H1 (cell line): ENCODE measurements around the gene FAS. TPM values are rescaled to one million over a fixed set of nuclear protein-coding genes. Genes with fewer than 3 reads are reported as not detected.

Source experiments
- CTCF ChIA-PET: fragments of 300-600 bp; sonication (Branson Sonifier 250); formaldehyde crosslinking; loops from one replicate; lab custom pipeline; 2021; ENCODE audit not compliant: partially characterized antibody; lab: Charles Lee
- POLR2A ChIA-PET: fragments of 300-600 bp; sonication (Branson Sonifier 250); formaldehyde crosslinking; loops from one replicate; lab custom pipeline; 2021; ENCODE audit warnings: inconsistent platforms; ENCODE audit not compliant: partially characterized antibody; lab: Charles Lee
- DNase-seq, 2 experiments: peaks; one replicate each; pipeline versions ENCODE4 v3.0.0 to v3.0.0-alpha.2; 2010 to 2022; ENCODE audit warnings: low spot score in 2 of 2, low read depth in 1 of 2, mixed read lengths in 1 of 2
- FAIRE-seq: peaks from 2 replicates; lab custom pipeline; 2011; peaks lifted over from hg19 to GRCh38; lab: Jason Lieb, UNC
- H2AFZ ChIP-seq: 2 replicates; pipeline ENCODE4 v1.8.1; 2012; ENCODE audit warnings: low read length, inconsistent platforms
- H2AK5ac ChIP-seq: 2 replicates; pipeline ENCODE4 v1.6.1; 2013; ENCODE audit warnings: low read depth, low read length
- H2BK120ac ChIP-seq: replicated peaks from 2 replicates; pipeline ENCODE3; 2013; ENCODE audit warnings: low read depth, low read length, inconsistent platforms
- H2BK12ac ChIP-seq: 2 replicates; pipeline ENCODE4 v1.6.1; 2013; ENCODE audit warnings: low read depth, low read length
- H2BK15ac ChIP-seq: 2 replicates; pipeline ENCODE4 v1.6.1; 2013; ENCODE audit warnings: low read length
- H2BK20ac ChIP-seq: 2 replicates; pipeline ENCODE4 v1.6.1; 2013; ENCODE audit warnings: low read length
- H2BK5ac ChIP-seq: 2 replicates; pipeline ENCODE4 v1.6.1; 2013; ENCODE audit warnings: low read depth, low read length
- H3K14ac ChIP-seq: 2 replicates; pipeline ENCODE4 v1.6.1; 2013; ENCODE audit warnings: inconsistent platforms; ENCODE audit not compliant: insufficient read length
- H3K18ac ChIP-seq: 2 replicates; pipeline ENCODE4 v1.6.1; 2013; ENCODE audit warnings: low read length; ENCODE audit errors: extremely low read depth
- H3K23ac ChIP-seq: 2 replicates; pipeline ENCODE4 v1.6.1; 2013; ENCODE audit warnings: inconsistent platforms; ENCODE audit not compliant: insufficient read length
- H3K23me2 ChIP-seq: 2 replicates; pipeline ENCODE4 v1.6.1; 2013; ENCODE audit warnings: low read depth, low read length
- H3K27ac ChIP-seq: 2 replicates; pipeline ENCODE4 v1.6.1; 2011; ENCODE audit warnings: low read depth, low read length, inconsistent platforms
- H3K27me3 ChIP-seq, 4 experiments: replicated peaks in 1 of 4; 1 replicate in 1 of 4; 2 replicates in 3 of 4; pipeline versions ENCODE4 v1.6.1 to v1.8.1; 2011 to 2013; ENCODE audit warnings: low read length in 3 of 4, mild to moderate bottlenecking in 3 of 4, inconsistent platforms in 2 of 4, mixed read lengths in 2 of 4, moderate library complexity in 1 of 4; ENCODE audit not compliant: control insufficient read depth in 3 of 4, insufficient read depth in 3 of 4; ENCODE audit errors: extremely low read depth in 1 of 4
- H3K36me3 ChIP-seq, 4 experiments: 2 replicates each; pipeline versions ENCODE4 v1.6.1 to v1.8.1; 2011 to 2013; ENCODE audit warnings: mild to moderate bottlenecking in 4 of 4, low read length in 3 of 4, moderate library complexity in 2 of 4, control low read depth in 1 of 4, inconsistent platforms in 1 of 4; ENCODE audit not compliant: insufficient read depth in 4 of 4, control insufficient read depth in 2 of 4
- H3K4ac ChIP-seq: replicated peaks from 2 replicates; pipeline ENCODE3; 2013; ENCODE audit warnings: low read length, low read depth, mixed read lengths, inconsistent platforms; ENCODE audit not compliant: insufficient read length
- H3K4me1 ChIP-seq, 4 experiments: replicated peaks in 1 of 4; 1 replicate in 1 of 4; 2 replicates in 3 of 4; pipeline versions ENCODE4 v1.6.1 to v1.8.1; 2011 to 2013; ENCODE audit warnings: low read length in 3 of 4, inconsistent platforms in 2 of 4, mixed read lengths in 1 of 4; ENCODE audit not compliant: insufficient read depth in 4 of 4, control insufficient read depth in 3 of 4
- H3K4me2 ChIP-seq, 2 experiments: 2 replicates each; pipeline versions ENCODE4 v1.6.1 to v1.8.1; 2011 to 2013; ENCODE audit warnings: low read depth in 2 of 2, low read length in 2 of 2, control low read depth in 1 of 2, inconsistent platforms in 1 of 2, mild to moderate bottlenecking in 1 of 2; ENCODE audit not compliant: insufficient read depth in 1 of 2
- H3K4me3 ChIP-seq, 4 experiments: fragments of 200-600, 300-600 bp in 1 of 4; sonication (generic), shearing (Covaris generic), sonication (Bioruptor Twin) in 1 of 4; 2 replicates each; pipeline versions ENCODE4 v1.5.1 to v1.8.1; 2011 to 2016; ENCODE audit warnings: low read length in 4 of 4, low read depth in 3 of 4, control low read depth in 2 of 4, inconsistent platforms in 2 of 4, mild to moderate bottlenecking in 2 of 4, mixed read lengths in 1 of 4, moderate library complexity in 1 of 4; ENCODE audit not compliant: insufficient read depth in 2 of 4; ENCODE audit errors: extremely low read depth in 1 of 4
- H3K56ac ChIP-seq: replicated peaks from 2 replicates; pipeline ENCODE3; 2013; ENCODE audit warnings: low read depth, mild to moderate bottlenecking, mixed read lengths, low read length, inconsistent platforms; ENCODE audit not compliant: insufficient read length
- H3K79me1 ChIP-seq: 2 replicates; pipeline ENCODE4 v1.6.1; 2013; ENCODE audit warnings: low read depth, low read length, control low read depth
- H3K79me2 ChIP-seq, 2 experiments: 2 replicates each; pipeline versions ENCODE4 v1.6.1 to v1.8.1; 2012 to 2013; ENCODE audit warnings: low read length in 2 of 2, mild to moderate bottlenecking in 2 of 2, inconsistent platforms in 1 of 2; ENCODE audit not compliant: insufficient read depth in 2 of 2, control insufficient read depth in 1 of 2
- H3K9ac ChIP-seq, 4 experiments: replicated peaks in 1 of 4; 1 replicate in 1 of 4; 2 replicates in 3 of 4; pipeline versions ENCODE4 v1.6.1 to v1.8.1; 2011 to 2013; ENCODE audit warnings: low read depth in 3 of 4, low read length in 3 of 4, control low read depth in 2 of 4, mild to moderate bottlenecking in 2 of 4, moderate library complexity in 2 of 4, inconsistent platforms in 1 of 4; ENCODE audit errors: extremely low read depth in 1 of 4
- H3K9me3 ChIP-seq, 2 experiments: 2 replicates each; pipeline versions ENCODE4 v1.6.1 to v1.8.1; 2012 to 2013; ENCODE audit warnings: mild to moderate bottlenecking in 2 of 2, moderate library complexity in 2 of 2, control low read depth in 1 of 2, inconsistent platforms in 1 of 2, low read depth in 1 of 2, low read length in 1 of 2, mixed read lengths in 1 of 2; ENCODE audit not compliant: insufficient read depth in 2 of 2
- H4K20me1 ChIP-seq, 2 experiments: replicated peaks in 1 of 2; 2 replicates each; pipeline versions ENCODE3 to v1.8.1; 2011 to 2013; ENCODE audit warnings: inconsistent platforms in 2 of 2, low read length in 2 of 2, mild to moderate bottlenecking in 1 of 2; ENCODE audit not compliant: insufficient read depth in 2 of 2, control insufficient read depth in 1 of 2
- H4K5ac ChIP-seq: 2 replicates; pipeline ENCODE4 v1.6.1; 2013; ENCODE audit warnings: low read length, low read depth, mixed read lengths, inconsistent platforms; ENCODE audit not compliant: insufficient read length
- H4K8ac ChIP-seq: 2 replicates; pipeline ENCODE4 v1.8.0; 2013; ENCODE audit warnings: mild to moderate bottlenecking, moderate library complexity, low read length, inconsistent platforms; ENCODE audit not compliant: insufficient read depth; ENCODE audit errors: extremely low read depth
- H4K91ac ChIP-seq: replicated peaks from 2 replicates; pipeline ENCODE3; 2013; ENCODE audit warnings: low read length, mixed read lengths, inconsistent platforms; ENCODE audit not compliant: insufficient read length
- ASH2L ChIP-seq: fragments of 200-600, 300-600 bp; sonication (generic); IDR thresholded peaks from one replicate; pipeline ENCODE4 v1.7.1; 2017; ENCODE audit warnings: low read length
- CBX8 ChIP-seq: fragments of 300-800, 300-1000 bp; sonication (generic); IDR thresholded peaks from 2 replicates; pipeline ENCODE4 v1.7.1; 2016; ENCODE audit warnings: low read depth, low read length, borderline replicate concordance
- WGBS, 2 experiments: shearing (Covaris generic) in 1 of 2; methylation state at CpG; one replicate each; pipeline versions ENCODE4 v1.1.6 to v1.1.7; 2013 to 2015; ENCODE audit warnings: low lambda C conversion rate in 2 of 2, mixed read lengths in 2 of 2, inconsistent platforms in 1 of 2, low coverage in 1 of 2, missing lambda C conversion rate in 1 of 2; ENCODE audit not compliant: insufficient replicate concordance in 2 of 2, insufficient coverage in 1 of 2, insufficient read length in 1 of 2; ENCODE audit errors: extremely low coverage in 1 of 2, missing lambda C conversion rate in 1 of 2; 5-methylcytosine and 5-hydroxymethylcytosine counted together
- polyA plus RNA-seq, 7 experiments: library from polyadenylated mRNA; depleted of rRNA in 3 of 7; stranded (reverse) in 5 of 7; unstranded in 2 of 7; fragments of >200 nt in 5 of 7; fragments of 200-250 nt in 2 of 7; gene quantifications; 1 replicate in 5 of 7; 2 replicates in 1 of 7; 4 replicates in 1 of 7; pipeline versions ENCODE4 v1.2.1 to v1.2.3, GENCODE V29; 2011 to 2013; ENCODE audit warnings: missing spikeins in 2 of 7, mixed read lengths in 2 of 7
- total RNA-seq: library from RNA; stranded (reverse); fragmentation: NEBNext Ultra II Directional; extraction: Animal tissue kit (Norgen Biotek cat#: 25700); gene quantifications from 2 replicates; pipeline ENCODE4 v1.2.1, GENCODE V29; 2021
- TF ChIP-seq, protein P1 (sequence below): IDR thresholded peaks from 2 replicates; pipeline ENCODE4 v1.6.1; 2012; ENCODE audit warnings: low read length, inconsistent platforms

FAS gene
- total and polyA plus RNA-seq, 2 of the 8 experiments (the other 6 are each of a cell fraction or from before 2014, with no cell fraction given): 4.0 to 6.7 TPM

DNA sequence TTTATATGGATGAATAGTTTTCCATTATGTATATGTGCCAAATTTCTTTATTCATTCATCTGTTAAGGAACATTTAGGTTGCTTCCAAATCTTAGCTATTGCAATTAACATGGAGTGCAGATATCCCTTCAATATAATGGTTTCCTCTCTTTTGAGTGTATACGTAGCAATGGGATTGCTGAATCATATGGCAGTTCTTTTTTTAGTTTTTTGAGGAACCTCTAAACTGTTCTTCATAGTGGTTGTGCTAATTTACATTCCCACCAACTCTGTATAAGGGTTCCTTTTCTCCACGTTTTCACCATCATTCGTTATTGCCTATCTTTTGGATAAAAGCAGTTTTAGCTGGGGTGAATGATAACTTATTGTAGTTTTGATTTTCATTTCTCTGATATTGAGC lies 46.5 kb downstream of the FAS start:
- CTCF ChIA-PET: interaction anchor here (1.0 to 1.4 kb wide), 4 partner anchors 8 to 179 kb away, joined by 3 to 4 read pairs (median 4); no protein-coding TSS in a partner anchor
- H3K56ac ChIP-seq: no peak overlapping the region
- no peaks in the 10 kb centered on the region for H4K20me1 ChIP-seq
- TF ChIP-seq ASH2L (no peak), CBX8 (no peak)
- TF ChIP-seq, protein P1, sequence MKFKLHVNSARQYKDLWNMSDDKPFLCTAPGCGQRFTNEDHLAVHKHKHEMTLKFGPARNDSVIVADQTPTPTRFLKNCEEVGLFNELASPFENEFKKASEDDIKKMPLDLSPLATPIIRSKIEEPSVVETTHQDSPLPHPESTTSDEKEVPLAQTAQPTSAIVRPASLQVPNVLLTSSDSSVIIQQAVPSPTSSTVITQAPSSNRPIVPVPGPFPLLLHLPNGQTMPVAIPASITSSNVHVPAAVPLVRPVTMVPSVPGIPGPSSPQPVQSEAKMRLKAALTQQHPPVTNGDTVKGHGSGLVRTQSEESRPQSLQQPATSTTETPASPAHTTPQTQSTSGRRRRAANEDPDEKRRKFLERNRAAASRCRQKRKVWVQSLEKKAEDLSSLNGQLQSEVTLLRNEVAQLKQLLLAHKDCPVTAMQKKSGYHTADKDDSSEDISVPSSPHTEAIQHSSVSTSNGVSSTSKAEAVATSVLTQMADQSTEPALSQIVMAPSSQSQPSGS: no peak
- H3K18ac ChIP-seq: no peak overlapping the region
- no peak overlapping the region for H2BK15ac ChIP-seq
- no peak overlapping the region for H3K4ac ChIP-seq
- H3K79me1 ChIP-seq: no peaks in the 10 kb centered on the region
- no peak overlapping the region for H2AFZ ChIP-seq
- H2AK5ac ChIP-seq: no peak overlapping the region
- no peak overlapping the region for H3K23ac ChIP-seq
- H3K14ac ChIP-seq: no peak overlapping the region
- no peak overlapping the region for H4K5ac ChIP-seq
- no peak overlapping the region for H2BK12ac ChIP-seq
- no peaks in the 10 kb centered on the region for H3K36me3 ChIP-seq
- H3K4me3 ChIP-seq: no peak overlapping the region
- H2BK120ac ChIP-seq: no peak overlapping the region
- no peak overlapping the region for H4K91ac ChIP-seq
- H3K9ac ChIP-seq: no peak overlapping the region
- H3K9me3 ChIP-seq: no peaks in the 10 kb centered on the region
- H3K4me2 ChIP-seq: no peak overlapping the region
- no peak overlapping the region for H2BK5ac ChIP-seq
- FAIRE-seq (no peak), DNase-seq (no peak)
- 88% methylated on average over 3 of the region's 3 CpGs; no CpG with 5 or more reads in 1 of the 2 experiments for WGBS, 2 experiments
- H3K79me2 ChIP-seq: no peaks in the 10 kb centered on the region
- H2BK20ac ChIP-seq: no peak overlapping the region
- H4K8ac ChIP-seq: no peak overlapping the region
- POLR2A ChIA-PET: interaction anchor here (0.6 kb wide), 1 partner anchor 13 kb away, joined by 3 read pairs; no protein-coding TSS in a partner anchor
- no peak overlapping the region for H3K27ac ChIP-seq
- no peaks in the 10 kb centered on the region for H3K23me2 ChIP-seq
- H3K4me1 ChIP-seq: peaks cover 0 to 3% (median 0%) of the 10 kb centered on the region in 4 experiments; a peak in 1 of 7 replicates
- H3K27me3 ChIP-seq: no peaks in the 10 kb centered on the region
